ENCODE measurements around the gene AK2.

The AK2 gene

DNA sequence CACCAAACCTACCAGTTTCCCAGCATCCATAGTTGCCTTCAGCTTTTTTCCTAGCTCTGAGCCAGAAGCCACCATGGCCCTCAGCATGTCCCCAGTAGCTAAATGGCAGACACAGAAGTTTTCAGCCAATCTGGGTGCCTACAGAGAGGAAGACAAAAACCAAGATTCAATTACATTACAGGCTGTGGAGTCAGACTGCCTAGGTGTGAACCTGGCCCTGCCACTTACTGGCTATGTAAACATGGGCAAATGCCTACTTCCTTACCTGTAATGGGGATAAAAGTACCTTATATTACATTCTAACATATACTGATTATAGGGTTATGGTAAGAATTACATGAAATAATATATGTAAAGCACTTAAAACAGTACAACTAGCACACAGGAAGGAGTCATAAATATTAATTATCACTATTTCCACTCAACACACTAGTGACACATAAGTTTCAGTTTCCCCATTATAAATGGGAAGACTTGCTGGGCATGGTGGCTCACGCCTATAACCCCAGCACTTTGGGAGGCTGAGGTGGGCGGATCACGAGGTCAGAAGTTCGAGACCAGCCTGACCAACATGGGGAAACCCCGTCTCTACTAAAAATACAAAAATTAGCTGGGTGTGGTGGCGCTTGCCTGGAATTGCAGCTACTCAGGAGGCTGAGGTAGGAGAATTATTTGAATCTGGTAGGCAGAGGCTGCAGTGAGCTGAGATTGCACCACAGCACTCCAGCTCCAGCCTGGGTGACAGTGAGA is 12.1 kb downstream of the AK2 start:
- peak; percentile 32 to 52 (median 43) for DNase-seq (ENCODE audit: low read depth in 3 of 3)

DNA sequence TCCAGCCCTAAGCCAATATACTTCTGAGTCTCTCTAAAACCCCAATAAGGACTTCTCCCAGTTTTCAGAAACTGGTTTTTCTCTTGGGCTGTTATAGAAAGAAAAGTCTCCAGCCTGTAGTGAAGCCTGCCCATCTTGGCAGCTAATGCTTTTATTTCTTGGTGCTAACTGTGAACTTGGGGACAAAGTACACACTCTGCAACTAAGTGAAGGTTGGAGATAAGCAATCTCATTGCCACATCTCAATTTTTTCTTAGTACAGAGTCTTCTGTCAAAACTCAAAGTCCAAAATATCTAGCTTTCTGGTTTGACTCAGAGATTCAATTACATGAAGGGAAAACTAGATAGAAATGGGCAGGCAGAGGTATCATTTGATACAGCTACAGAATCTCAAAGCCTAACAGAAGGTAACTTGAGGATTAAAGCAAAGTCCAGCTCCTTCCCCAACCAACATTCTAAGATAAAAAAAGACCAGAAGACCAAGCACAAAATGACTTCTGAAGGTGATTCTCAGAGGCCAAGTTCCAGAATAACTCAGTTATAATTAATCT is 14.0 kb downstream of the AK2 start:
- no peak for DNase-seq (ENCODE audit: low read depth in 3 of 3)

DNA sequence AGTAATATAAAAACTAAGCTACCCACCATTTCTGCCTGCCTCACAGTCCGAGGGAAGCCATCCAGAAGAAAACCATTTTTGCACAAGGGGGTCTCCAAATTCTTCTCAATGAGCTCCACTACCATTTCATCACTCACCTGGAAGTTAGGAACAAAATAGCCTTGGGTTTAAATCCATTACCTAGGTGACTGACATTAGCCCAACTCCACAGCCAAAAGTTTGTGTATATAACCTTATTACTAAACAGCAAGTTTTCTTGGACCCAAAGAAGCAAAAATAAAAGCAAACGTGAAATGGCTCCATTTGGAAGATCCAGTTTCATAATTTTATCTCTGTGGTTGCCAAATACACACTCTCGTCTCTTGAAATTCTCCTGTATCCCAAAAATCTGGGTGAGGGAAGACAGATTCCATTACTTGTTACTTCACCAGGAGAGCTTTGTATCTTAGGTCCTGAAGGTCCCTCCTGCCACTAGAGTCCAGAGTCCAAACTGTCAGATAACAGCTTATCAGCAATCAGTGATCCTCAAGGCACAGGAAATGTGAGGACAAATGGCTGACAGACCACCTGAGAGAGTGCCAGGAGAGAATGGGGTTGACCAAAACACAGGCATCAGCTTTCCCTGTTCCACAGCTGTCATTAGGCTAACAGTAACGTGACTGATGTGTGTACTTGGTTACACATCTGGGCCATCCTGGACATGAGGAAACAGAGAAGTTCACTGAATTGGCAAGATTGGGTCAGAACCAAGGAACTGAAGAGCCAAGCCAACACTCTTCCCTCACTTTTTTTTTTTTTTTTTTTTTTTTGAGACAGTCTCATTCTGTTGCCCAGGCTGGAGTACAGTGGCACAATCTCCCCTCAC is 14.9 kb downstream of the AK2 start:
- DNase-seq (ENCODE audit: low read depth in 3 of 3) = no peak

DNA sequence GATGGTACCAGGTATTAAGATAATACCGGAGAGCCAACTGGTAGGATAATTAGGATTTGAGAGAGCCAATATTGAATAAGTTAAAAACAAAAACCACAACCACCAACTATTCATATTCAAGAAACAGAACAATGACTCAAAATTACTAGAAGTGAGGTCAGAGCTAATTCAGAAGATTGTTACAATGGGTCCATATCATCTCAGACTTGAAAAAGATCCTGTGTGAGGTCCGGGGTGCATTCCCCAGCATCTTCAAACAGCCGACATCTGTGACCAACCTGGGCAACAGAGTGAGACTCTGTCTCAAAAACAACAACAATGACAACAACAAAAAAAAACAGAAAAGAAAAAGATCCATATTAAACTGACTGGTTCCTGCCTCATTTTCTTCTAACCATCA is 18.6 kb downstream of the AK2 start:
- no peak for DNase-seq (ENCODE audit: low read depth in 3 of 3)

DNA sequence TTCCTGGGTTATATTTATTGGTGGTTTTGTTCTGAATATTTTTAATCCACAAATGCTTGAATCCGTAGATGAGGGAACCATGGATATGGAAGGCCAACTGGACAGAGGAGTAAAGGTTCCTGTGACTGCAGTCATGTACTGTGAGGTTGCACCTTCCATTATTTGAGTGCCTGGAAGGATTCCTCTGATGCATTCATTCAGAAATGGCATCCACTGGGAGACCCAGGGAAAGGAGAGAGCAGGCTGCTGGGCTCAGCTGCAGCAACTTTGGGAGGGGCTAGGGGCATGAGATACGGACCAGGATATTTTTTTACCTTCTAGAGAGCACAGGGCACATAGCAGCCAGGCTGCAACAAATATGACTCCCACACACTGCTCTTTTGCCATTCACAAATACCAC is 19.5 kb downstream of the AK2 start:
- DNase-seq (ENCODE audit: low read depth in 3 of 3) = no peak

DNA sequence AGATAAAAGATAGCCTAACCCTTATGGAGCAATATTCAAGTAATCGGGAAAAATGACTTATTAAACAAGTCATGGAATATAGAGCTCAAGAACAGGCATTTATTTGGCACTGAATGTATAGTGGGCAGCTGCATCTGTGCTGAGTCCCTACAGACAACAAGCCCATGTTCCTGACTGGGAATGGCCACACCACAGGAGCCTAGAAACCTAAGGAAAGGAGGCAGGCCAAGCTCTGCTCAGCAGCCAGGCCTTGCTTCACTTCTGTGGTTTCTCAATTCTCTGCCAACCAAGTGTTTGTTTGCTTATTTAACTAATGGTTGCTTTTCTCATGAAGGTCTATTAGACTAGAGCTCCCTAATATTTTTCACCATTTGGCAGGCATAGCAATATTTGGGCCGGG is 21.5 kb downstream of the AK2 start:
- DNase-seq (ENCODE audit: low read depth in 3 of 3) = no peak

DNA sequence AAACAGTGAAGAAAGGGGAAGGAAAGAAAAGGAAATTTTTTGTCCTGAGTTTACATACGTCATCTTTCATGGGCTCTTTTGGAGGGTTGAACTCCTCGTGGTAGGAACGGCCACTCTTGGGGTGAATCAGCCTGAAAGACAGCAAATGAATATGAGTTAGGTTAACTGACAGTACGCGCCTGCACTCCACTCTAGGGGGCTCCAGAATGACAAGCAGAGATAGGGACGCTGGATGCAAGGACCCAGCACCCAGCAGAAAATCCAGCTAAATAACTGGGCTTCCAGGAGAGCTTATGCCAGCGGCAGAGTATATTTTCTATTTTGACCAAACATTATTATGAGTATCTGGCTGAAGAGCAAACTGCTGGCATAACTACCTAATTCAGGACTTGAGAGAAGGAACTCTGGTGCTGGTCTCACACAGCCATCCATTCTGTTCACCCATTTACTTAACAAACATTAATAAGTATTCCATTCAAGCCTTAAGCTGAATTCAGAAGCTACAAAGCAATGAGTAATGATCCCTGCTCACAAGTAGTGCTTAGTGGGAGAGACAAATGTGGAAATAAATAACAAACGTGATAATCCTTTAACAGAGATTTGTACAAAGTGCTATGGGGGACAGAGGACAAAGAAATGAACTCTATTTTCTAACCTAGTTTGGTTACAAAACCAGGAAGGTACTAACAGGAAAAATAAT is 22.1 kb downstream of the AK2 start:
- DNase-seq (ENCODE audit: low read depth in 3 of 3) = no peak

DNA sequence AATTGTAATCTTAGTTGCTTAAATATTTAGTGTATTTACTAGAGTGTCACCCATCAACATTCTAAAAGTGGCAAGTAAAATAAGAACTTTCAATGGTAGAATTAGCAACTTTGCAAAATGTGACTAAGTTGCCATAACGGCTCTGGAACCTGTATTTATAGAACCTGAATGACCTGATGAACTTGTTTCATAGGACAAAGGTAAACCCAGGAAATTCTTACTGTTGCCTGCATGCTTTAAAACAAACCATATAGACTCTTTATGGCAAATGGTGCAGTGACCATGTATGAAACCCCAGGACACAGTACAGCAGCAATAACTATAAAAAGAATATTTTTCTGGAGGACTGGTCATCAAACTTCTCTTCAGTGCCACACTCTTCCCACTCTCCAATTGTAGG is 22.9 kb downstream of the AK2 start:
- DNase-seq (ENCODE audit: low read depth in 3 of 3) = no peak

DNA sequence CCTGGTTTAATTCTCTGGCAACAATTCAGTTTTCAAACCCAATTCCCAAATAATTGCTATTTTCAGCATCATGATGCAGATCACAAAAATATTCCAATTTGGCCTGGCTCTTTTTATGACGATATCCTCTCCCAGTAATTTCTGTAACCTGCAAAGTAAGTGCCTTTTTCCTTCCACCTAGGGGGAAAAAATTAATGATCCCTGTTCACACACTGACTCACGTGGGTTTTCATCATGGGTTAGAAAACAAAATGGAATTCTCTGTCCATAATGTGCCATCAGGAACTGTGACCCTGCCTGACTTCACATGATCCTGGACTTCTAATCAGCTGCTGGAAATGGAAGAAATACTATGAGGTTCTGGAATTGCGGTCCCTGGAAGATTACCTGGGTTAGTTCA is 24.5 kb downstream of the AK2 start:
- DNase-seq (ENCODE audit: low read depth in 3 of 3) = no peak

DNA sequence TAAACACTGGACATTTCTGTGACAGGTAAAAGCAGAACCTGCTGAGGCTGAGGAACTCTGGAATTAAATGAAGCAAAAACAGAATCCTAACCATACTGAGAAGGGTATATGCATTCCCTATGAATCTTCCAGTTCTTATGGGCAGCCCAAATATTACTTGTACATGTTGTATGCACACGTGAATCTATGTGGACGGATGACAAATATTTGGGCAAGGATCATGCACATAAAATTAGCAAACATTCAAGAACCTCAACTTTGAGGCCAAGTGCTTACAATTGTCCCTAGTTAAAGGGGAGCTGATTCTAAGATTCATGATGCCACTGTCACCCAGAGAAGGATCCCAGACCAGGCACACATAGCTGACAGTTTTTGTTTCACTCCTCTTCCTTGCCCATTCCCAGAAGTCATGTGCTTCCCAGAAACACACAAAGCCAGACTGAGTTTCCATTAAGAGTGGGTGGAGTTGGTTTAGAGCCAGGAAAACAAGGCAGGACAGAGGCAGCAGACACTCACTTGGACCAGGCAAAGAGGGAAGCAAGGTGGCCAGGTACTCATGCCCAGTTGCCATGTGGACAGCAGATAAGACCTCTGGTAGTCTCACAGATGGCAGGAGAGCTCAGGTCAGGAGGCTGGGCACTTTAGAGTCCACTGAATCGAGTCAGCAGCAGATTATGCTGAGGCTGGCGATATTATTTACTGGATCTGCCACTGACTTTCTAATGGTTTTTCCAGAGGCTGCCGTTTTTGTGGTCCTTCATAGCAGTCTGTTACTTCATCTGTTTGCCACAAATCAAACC is 25.6 kb downstream of the AK2 start:
- no peak for DNase-seq (ENCODE audit: low read depth in 3 of 3)

DNA sequence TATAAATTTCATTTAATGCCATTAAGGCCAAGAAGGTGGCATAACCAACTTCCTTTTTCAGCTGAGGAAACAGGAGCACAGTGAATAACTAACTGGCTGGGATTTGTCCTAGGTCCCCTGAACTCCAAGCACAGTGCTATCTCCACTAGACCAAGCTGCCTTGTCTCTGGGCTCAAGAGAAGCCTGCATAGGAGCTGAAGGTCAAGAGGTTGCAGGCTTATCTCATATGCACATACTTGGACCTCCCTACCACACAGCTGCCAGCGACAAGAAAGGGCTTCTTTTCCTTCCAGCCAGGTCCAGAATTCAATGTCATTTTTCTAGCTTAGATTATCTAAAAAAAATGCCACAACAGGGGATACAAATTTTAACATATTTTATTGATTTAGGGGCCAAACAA is 27.1 kb downstream of the AK2 start:
- no peak for DNase-seq (ENCODE audit: low read depth in 3 of 3)

DNA sequence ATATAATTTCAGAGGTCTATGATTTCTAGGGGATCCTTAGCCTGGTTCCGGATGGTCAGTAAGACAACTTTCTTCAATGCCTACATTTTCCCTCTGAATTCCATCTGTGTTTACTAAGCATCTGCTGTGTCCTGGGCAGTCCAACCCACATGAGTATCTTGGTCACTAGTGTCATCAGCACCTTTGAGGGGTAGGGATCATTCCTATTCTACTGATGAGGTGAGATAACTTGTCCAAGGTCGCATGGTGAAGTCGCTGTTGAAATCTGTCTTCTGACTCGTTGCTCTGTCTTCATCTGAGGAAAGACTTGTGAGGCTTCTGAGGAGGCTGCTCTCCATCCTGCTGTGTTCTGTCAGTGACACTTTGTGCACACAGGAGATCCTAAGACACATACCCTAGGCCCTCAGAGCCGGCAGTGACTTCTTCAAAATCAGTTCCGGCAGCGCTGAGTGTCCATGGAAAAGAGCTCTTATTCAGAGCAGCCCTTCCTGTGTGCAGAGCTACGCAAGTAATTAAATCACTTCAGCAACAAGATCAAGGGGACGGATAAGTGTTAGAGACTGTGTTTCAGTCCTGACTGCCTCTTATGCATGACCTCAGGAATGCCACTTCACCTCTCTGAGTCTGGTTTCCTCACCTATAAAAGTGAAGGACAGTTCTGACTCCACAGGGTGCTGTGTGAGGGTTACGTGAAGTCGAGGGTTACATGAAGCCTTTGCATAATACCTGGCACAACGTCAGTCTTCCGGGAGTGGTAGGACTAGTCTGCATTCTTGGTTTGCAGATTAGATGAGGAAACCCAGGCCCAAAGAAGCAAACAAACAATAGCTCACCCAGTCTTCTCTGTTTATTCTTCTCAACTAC is 28.4 kb downstream of the AK2 start:
- no peak for DNase-seq (ENCODE audit: low read depth in 3 of 3)

DNA sequence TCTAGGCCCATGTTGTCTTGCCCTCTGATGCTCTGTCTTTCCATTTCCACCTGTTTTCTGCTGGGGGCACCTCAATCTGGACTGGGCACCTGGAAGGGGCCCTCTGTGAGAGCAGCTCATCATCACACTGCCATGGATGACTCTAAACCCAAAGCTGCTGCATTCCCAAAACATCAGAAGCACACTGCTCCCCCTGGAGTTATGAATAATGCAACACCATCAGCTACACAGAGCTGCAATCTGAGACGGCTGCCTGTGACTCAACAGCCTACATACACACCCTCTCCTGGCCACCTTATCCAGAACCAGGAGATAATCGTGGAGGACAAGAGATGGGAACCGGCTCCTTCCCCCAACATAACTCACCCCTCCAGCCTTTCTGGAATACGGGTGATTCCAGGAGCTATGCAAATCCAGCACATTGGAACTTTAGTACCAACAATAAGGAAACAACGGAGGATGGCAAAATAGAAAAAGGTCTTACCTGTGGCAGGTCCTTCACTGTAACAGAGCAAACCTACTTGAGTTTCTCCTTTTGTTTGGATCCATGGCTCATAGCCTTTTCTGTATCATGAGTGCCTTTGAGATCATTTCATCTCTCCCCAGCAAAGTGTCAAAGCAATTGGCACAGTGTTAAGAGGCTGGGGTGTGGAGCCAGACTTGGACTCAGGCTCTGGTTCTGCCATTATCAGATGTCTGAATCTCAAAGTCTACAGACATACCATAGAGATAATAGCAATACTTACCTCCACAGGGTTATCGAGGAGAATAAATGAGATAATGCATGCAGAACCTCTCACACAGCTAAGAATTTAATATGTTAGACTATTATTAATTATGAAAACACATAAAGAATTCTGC is 29.3 kb downstream of the AK2 start:
- no peak for DNase-seq (ENCODE audit: low read depth in 3 of 3)

DNA sequence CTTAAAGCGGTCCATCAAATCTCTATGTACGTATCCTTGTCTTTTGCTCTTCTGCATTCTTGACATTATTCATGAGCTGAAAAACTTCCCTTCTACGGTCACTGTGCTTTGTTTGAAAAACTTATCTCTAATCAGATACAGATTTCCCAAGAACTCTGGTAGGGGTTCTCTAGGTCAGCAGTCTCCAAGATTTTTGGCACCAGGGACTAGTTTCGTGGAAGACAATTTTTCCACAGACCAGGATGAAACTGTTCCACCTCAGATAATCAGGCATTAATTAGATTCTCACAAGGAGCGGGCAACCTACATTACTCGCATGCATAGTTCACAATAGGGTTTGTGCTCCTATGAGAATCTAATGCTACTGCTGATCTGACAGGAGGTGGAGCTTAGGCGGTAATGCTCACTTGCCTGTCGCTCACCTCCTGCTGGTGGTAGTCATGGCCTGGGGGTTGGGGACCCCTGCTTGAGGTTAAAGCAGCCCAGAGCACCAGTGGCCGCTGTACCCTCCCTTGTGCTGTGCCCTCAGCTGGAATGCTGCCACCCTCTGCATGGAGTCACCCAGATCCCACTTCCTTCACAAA is 30.8 kb downstream of the AK2 start:
- DNase-seq (ENCODE audit: low read depth in 3 of 3) = no peak

DNA sequence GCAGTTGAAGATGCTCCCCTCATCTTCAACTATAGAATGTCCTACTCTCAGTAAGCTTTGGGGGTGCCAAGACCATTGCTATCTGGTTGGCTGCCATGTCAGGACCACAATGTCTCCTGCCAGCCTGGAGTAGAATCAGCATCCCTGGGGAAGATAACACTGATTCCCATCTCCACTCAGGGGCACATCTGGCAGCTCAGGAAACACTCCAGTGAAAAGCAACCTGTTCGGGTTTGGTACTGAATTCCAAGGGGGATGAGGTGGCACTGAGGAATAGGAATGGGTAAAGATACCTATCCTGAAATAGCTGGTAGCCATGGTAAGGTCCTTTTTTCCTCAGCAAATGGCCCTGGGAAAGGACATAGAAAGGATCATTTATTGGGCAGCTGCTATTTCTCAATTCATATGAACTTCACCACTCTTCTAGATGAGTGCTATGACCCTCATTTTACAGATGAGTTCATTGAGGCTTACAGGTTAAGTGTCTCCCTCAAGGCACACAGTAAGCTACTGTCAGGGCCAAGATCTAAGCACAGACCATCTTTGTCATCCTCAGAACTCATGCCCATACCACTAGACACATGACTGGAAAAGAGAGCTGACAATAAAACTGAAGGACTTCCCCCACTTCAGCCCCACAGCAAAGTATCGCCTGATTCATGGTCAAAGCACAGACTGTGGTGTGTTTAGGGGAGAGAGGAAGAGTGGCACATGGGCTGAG is 31.4 kb downstream of the AK2 start:
- DNase-seq (ENCODE audit: low read depth in 3 of 3) = no peak

DNA sequence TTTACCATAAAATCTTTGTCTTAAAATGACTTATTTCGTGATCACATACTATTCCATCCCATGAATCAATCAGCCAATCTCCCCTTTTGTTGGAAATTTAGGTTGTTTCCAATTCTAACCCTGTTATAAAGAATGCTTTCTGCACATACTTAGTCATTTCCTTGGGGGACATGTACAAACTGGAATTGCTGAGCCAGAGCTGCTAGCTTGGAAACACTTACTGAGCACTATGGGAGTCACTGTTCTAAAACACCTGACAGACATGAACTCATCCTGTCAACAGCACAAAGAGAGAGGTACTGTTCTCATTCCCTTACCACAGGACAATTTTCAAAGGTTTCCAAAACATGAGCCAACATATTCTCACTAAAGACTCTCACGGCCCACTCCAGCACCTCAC is 32.1 kb downstream of the AK2 start:
- no peak for DNase-seq (ENCODE audit: low read depth in 3 of 3)

DNA sequence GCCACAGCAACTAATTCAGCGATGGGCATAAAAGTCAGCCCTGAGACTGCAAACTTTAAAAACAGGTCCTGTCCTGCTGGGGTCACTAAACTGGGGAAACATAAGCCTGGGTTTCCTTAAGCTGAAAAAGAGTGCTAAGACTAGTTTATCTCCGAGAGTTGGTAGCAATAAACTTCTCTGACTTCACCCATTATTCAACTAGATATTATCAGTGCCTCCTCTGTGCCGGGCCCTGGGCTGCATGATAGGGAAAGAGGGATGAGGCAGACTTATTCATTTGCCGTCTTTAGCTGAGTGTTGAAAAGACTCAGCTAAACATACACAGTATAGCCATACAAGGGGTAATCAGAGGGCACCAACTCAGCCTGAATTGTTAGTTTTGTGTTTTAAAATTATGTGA is 33.0 kb downstream of the AK2 start:
- DNase-seq (ENCODE audit: low read depth in 3 of 3) = no peak

DNA sequence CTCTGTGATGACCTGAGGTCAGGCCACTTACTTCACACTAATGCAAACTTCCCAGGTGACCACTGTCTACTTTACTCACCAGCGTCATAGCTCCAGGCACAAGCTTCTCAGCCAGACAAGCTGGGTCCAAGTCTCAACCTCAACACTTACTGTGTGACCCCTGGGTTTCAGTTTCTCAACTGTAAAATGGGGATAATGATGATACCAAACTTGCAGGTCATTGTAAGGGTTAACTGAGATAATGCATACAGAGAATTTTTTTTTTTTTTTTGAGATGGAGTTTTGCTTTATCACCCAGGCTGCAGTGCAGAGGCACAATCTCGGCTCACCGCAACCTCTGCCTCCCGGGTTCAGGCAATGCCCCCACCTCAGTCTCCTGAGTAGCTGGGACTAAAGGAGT is 34.7 kb downstream of the AK2 start:
- DNase-seq (ENCODE audit: low read depth in 3 of 3) = no peak

DNA sequence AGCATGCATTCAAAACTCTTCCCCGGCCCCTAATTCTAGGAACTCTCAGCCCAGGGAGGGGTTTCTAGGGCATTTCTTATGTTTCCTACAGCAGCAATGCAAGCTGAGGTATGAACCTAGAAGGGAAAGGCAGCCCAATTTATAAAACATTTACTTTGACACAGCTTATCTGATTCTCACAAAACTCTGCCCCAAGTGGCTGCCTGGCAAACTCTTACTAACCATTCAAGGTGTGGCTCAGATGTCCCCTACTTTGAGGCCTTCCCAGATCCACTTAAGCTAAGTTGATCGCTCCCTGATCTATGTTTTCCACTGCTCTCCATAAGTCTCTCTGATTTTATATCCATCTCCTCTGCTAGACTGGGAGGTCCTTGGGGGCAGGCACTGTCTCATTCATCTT is 35.4 kb downstream of the AK2 start:
- DNase-seq (ENCODE audit: low read depth in 3 of 3) = no peak

Data from stimulated activated CD4-positive, alpha-beta T cell treated with anti-CD3 and anti-CD28 coated beads, TNF-alpha, amount 100 ng/mL, for 4 hours (primary cell).